ENCODE results near the gene MATK. TPM values are rescaled to one million over a fixed set of nuclear protein-coding genes. Genes with fewer than 3 reads are reported as not detected.
A peak's percentile ranks its signal among the peaks of the same experiment; 100 is the strongest.

The MATK gene
- total RNA-seq, 2 donors from 2014 or later: 5.4 to 6.4 TPM

- ATAC-seq (ENCODE audit: insufficient number of reproducible peaks, low FRiP score, low read depth): no peak
These were observed 687 bp downstream of the MATK start for GRCh38 chr19:3785451-3785937.

GRCh38 chr19:3784607-3785450, 1.4 kb downstream of the MATK start:
- Histone ChIP-seq H3K36me3 (no peaks in the 10 kb centered on the region), H3K4me1 (ENCODE audit: control insufficient read depth in 1 of 2, low read depth in 2 of 2) (no peaks in the 10 kb centered on the region), H3K9me3 (peaks cover 16% of the 10 kb centered on the region), H3K27ac (no peak overlapping the region), H3K27me3 (replicated peaks; ENCODE audit: insufficient read depth) (no peaks in the 10 kb centered on the region), H3K4me3 (peak overlapping the region; percentile 50)
- TF ChIP-seq CTCF (IDR thresholded peaks at IDR 0.05): no peak
- no peak for DNase-seq (ENCODE audit: low spot score)
- ATAC-seq (ENCODE audit: insufficient number of reproducible peaks, low FRiP score, low read depth): no peak

More at GRCh38 chr19:3785451-3785937, 687 bp downstream of the MATK start:
- Histone ChIP-seq H3K4me1 (ENCODE audit: control insufficient read depth in 1 of 2, low read depth in 2 of 2) (no peaks in the 10 kb centered on the region), H3K9me3 (peaks cover 16% of the 10 kb centered on the region), H3K27ac (no peak overlapping the region), H3K27me3 (replicated peaks; ENCODE audit: insufficient read depth) (no peaks in the 10 kb centered on the region), H3K4me3 (peak overlapping the region; percentile 50), H3K36me3 (no peaks in the 10 kb centered on the region)
- DNase-seq (ENCODE audit: low spot score): no peak
- TF ChIP-seq CTCF (IDR thresholded peaks at IDR 0.05): no peak

GRCh38 chr19:3783660-3784584, 2.3 kb downstream of the MATK start:
- no peak overlapping the region for H3K4me3 ChIP-seq
- H3K27ac ChIP-seq: no peak overlapping the region
- H3K27me3 ChIP-seq (replicated peaks; ENCODE audit: insufficient read depth): no peaks in the 10 kb centered on the region
- TF ChIP-seq CTCF (IDR thresholded peaks at IDR 0.05): no peak
- no peaks in the 10 kb centered on the region for H3K36me3 ChIP-seq
- DNase-seq (ENCODE audit: low spot score) (no peak), ATAC-seq (ENCODE audit: insufficient number of reproducible peaks, low FRiP score, low read depth) (no peak)
- H3K4me1 ChIP-seq (ENCODE audit: control insufficient read depth in 1 of 2, low read depth in 2 of 2): no peaks in the 10 kb centered on the region
- H3K9me3 ChIP-seq: peaks cover 16% of the 10 kb centered on the region

GRCh38 chr19:3782903-3783302, 3.3 kb downstream of the MATK start:
- Histone ChIP-seq H3K9me3 (peaks cover 16% of the 10 kb centered on the region), H3K4me3 (no peak overlapping the region), H3K4me1 (ENCODE audit: control insufficient read depth in 1 of 2, low read depth in 2 of 2) (no peaks in the 10 kb centered on the region), H3K27me3 (replicated peaks; ENCODE audit: insufficient read depth) (no peaks in the 10 kb centered on the region), H3K36me3 (no peaks in the 10 kb centered on the region), H3K27ac (no peak overlapping the region)
- ATAC-seq (ENCODE audit: insufficient number of reproducible peaks, low FRiP score, low read depth) (no peak), DNase-seq (ENCODE audit: low spot score) (no peak)
- TF ChIP-seq CTCF (IDR thresholded peaks at IDR 0.05): no peak

- ATAC-seq (ENCODE audit: insufficient number of reproducible peaks, low FRiP score, low read depth): no peak
- H3K27ac ChIP-seq: no peak overlapping the region
- no peaks in the 10 kb centered on the region for H3K4me1 ChIP-seq (ENCODE audit: control insufficient read depth in 1 of 2, low read depth in 2 of 2)
- no peak for DNase-seq (ENCODE audit: low spot score)
- no peak for TF ChIP-seq CTCF (IDR thresholded peaks at IDR 0.05)
- H3K4me3 ChIP-seq: no peak overlapping the region
- H3K36me3 ChIP-seq: no peaks in the 10 kb centered on the region
- H3K9me3 ChIP-seq: peaks cover 16% of the 10 kb centered on the region
- H3K27me3 ChIP-seq (replicated peaks; ENCODE audit: insufficient read depth): no peaks in the 10 kb centered on the region
These were observed 3.9 kb downstream of the MATK start for GRCh38 chr19:3782330-3782729.

Data from thoracic aorta (tissue), 2 donors.